Measurements from ENCODE around the gene ARMC2. TPM values are rescaled to one million over a fixed set of nuclear protein-coding genes. Genes with fewer than 3 reads are reported as not detected.

ARMC2 gene
- total RNA-seq, 1 donor from 2014 or later: 5.2 TPM

- no peaks in the 10 kb centered on the region for H3K36me3 ChIP-seq (ENCODE audit: insufficient read depth, low read length)
- no peaks in the 10 kb centered on the region for H3K36me3 Mint-ChIP-seq (ENCODE audit: low read depth, unreplicated experiment)
- peaks cover 23% of the 10 kb centered on the region for H3K4me1 Mint-ChIP-seq (ENCODE audit: low read depth, unreplicated experiment)
- H3K27ac Mint-ChIP-seq (ENCODE audit: unreplicated experiment): no peak overlapping the region
- H3K4me3 Mint-ChIP-seq (ENCODE audit: unreplicated experiment): no peak overlapping the region
- DNase-seq (ENCODE audit: low read depth) (no peak), FAIRE-seq (no peak)
- no peak overlapping the region for H2AFZ ChIP-seq (ENCODE audit: low read depth, low read length)
- H3K4me3 ChIP-seq (ENCODE audit: insufficient read depth, low read depth, low read length): no peak overlapping the region
- no peaks in the 10 kb centered on the region for H3K27me3 ChIP-seq (ENCODE audit: insufficient read depth, low read length)
- H3K9ac ChIP-seq (ENCODE audit: low read length): no peak overlapping the region
- no peaks in the 10 kb centered on the region for H4K20me1 ChIP-seq (ENCODE audit: insufficient read depth, low read length)
- no peak overlapping the region for H3K27ac ChIP-seq (ENCODE audit: low read depth, low read length)
- H3K4me1 ChIP-seq (ENCODE audit: insufficient read depth, low read length): no peaks in the 10 kb centered on the region
- H3K79me2 ChIP-seq (ENCODE audit: insufficient read depth, low read length): no peaks in the 10 kb centered on the region
- H3K9me3 ChIP-seq (ENCODE audit: insufficient read depth, low read depth, low read length): no peaks in the 10 kb centered on the region
- no peaks in the 10 kb centered on the region for H3K9me3 Mint-ChIP-seq (ENCODE audit: unreplicated experiment)
- TF ChIP-seq EZH2 (IDR thresholded peaks at IDR 0.05; ENCODE audit: insufficient read depth, low read length): no peak
- TF ChIP-seq CTCF (IDR thresholded peaks at IDR 0.05; ENCODE audit: insufficient read depth, low read depth, low read length): no peak
- H3K27me3 Mint-ChIP-seq (ENCODE audit: low read depth, unreplicated experiment): no peaks in the 10 kb centered on the region
- H3K4me2 ChIP-seq (ENCODE audit: low read length): no peak overlapping the region
These were observed 46.9 kb upstream of the ARMC2 start for GRCh38 chr6:108801366-108801765.

GRCh38 chr6:108803982-108804490 is 44.2 kb upstream of the ARMC2 start:
- FAIRE-seq: no peak

More at GRCh38 chr6:108803982-108804490, 44.2 kb upstream of the ARMC2 start:
- Histone ChIP-seq H3K4me2 (ENCODE audit: low read length) (no peak overlapping the region), H3K27me3 (ENCODE audit: insufficient read depth, low read length) (no peaks in the 10 kb centered on the region), H3K27ac (ENCODE audit: low read depth, low read length) (no peak overlapping the region), H3K4me1 (ENCODE audit: insufficient read depth, low read length) (no peaks in the 10 kb centered on the region), H3K9ac (ENCODE audit: low read length) (no peak overlapping the region), H2AFZ (ENCODE audit: low read depth, low read length) (no peak overlapping the region), H3K36me3 (ENCODE audit: insufficient read depth, low read length) (no peaks in the 10 kb centered on the region), H4K20me1 (ENCODE audit: insufficient read depth, low read length) (no peaks in the 10 kb centered on the region), H3K79me2 (ENCODE audit: insufficient read depth, low read length) (no peaks in the 10 kb centered on the region), H3K4me3 (ENCODE audit: insufficient read depth, low read depth, low read length) (no peak overlapping the region), H3K9me3 (ENCODE audit: insufficient read depth, low read depth, low read length) (no peaks in the 10 kb centered on the region)
- Mint-ChIP-seq H3K4me1 (ENCODE audit: low read depth, unreplicated experiment) (peaks cover 6% of the 10 kb centered on the region), H3K36me3 (ENCODE audit: low read depth, unreplicated experiment) (no peaks in the 10 kb centered on the region), H3K4me3 (ENCODE audit: unreplicated experiment) (no peak overlapping the region), H3K27ac (ENCODE audit: unreplicated experiment) (no peak overlapping the region), H3K27me3 (ENCODE audit: low read depth, unreplicated experiment) (no peaks in the 10 kb centered on the region), H3K9me3 (ENCODE audit: unreplicated experiment) (peaks cover 1% of the 10 kb centered on the region)
- no peak for DNase-seq (ENCODE audit: low read depth)
- TF ChIP-seq CTCF (IDR thresholded peaks at IDR 0.05; ENCODE audit: insufficient read depth, low read depth, low read length) (no peak), EZH2 (IDR thresholded peaks at IDR 0.05; ENCODE audit: insufficient read depth, low read length) (no peak)
